Progenitor cell of endocrine pancreas (in vitro differentiated cells): ENCODE data around the gene PIM2. TPM values are rescaled to one million over a fixed set of nuclear protein-coding genes. Genes with fewer than 3 reads are reported as not detected.

ENCODE experiments used
- DNase-seq: peaks from one replicate; pipeline ENCODE4 v3.0.0; 2021; ENCODE audit warnings: low spot score; ENCODE audit not compliant: unreplicated experiment
- H3K27ac Mint-ChIP-seq: 2 replicates; pipeline ENCODE4 v1.8.0; 2021; ENCODE audit warnings: mild to moderate bottlenecking, moderate library complexity, mixed read lengths
- H3K27me3 Mint-ChIP-seq: 2 replicates; pipeline ENCODE4 v1.8.0; 2021; ENCODE audit warnings: mixed read lengths
- H3K36me3 Mint-ChIP-seq: 2 replicates; pipeline ENCODE4 v1.8.0; 2022; ENCODE audit warnings: mixed read lengths; ENCODE audit not compliant: insufficient read depth
- H3K4me1 Mint-ChIP-seq: 2 replicates; pipeline ENCODE4 v1.8.0; 2021; ENCODE audit warnings: low read depth, mixed read lengths
- H3K4me3 Mint-ChIP-seq: 2 replicates; pipeline ENCODE4 v1.8.0; 2021; ENCODE audit warnings: low read depth, mild to moderate bottlenecking, moderate library complexity, mixed read lengths
- H3K9me3 Mint-ChIP-seq: 2 replicates; pipeline ENCODE4 v1.8.0; 2021; ENCODE audit warnings: low read depth, mixed read lengths
- total RNA-seq: library from RNA; stranded (reverse); gene quantifications from 2 replicates; pipeline ENCODE4 v1.2.1, GENCODE V29; 2021
- TF ChIP-seq, protein P1 (sequence below): fragments of 200-600 bp; sonication (generic); IDR thresholded peaks from one replicate; pipeline ENCODE4 v1.5.0; 2021; ENCODE audit warnings: antibody characterized with exemption, mild to moderate bottlenecking; ENCODE audit not compliant: unreplicated experiment

PIM2 gene
- total RNA-seq, 1 donor from 2014 or later = 10.4 TPM

DNA sequence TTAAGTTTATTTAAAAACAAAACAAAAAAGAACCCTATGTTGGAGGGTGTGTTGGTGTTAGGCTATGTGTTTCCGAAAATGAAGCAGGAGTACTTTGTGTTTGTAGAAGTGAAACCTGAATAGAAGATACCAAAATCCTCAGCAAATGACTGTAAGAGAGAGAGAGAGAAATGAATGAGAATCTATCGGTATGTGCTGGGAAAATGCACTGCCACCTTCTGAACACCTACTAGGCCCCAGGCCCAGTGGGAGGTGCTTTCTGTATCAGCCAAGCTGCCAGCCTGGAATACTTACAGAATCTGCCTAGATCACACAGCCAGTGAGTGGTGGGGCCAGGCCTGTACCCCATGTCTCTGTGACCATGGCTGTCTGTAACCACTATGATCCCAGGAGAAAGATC, 14.9 kb upstream of the PIM2 start:
- Mint-ChIP-seq H3K4me1 (no peaks in the 10 kb centered on the region), H3K36me3 (peaks cover 13% of the 10 kb centered on the region), H3K27ac (no peak overlapping the region), H3K4me3 (no peak overlapping the region), H3K27me3 (no peaks in the 10 kb centered on the region), H3K9me3 (peaks cover 9% of the 10 kb centered on the region)
- DNase-seq = no peak
- TF ChIP-seq, protein P1, sequence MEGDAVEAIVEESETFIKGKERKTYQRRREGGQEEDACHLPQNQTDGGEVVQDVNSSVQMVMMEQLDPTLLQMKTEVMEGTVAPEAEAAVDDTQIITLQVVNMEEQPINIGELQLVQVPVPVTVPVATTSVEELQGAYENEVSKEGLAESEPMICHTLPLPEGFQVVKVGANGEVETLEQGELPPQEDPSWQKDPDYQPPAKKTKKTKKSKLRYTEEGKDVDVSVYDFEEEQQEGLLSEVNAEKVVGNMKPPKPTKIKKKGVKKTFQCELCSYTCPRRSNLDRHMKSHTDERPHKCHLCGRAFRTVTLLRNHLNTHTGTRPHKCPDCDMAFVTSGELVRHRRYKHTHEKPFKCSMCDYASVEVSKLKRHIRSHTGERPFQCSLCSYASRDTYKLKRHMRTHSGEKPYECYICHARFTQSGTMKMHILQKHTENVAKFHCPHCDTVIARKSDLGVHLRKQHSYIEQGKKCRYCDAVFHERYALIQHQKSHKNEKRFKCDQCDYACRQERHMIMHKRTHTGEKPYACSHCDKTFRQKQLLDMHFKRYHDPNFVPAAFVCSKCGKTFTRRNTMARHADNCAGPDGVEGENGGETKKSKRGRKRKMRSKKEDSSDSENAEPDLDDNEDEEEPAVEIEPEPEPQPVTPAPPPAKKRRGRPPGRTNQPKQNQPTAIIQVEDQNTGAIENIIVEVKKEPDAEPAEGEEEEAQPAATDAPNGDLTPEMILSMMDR = no peak

DNA sequence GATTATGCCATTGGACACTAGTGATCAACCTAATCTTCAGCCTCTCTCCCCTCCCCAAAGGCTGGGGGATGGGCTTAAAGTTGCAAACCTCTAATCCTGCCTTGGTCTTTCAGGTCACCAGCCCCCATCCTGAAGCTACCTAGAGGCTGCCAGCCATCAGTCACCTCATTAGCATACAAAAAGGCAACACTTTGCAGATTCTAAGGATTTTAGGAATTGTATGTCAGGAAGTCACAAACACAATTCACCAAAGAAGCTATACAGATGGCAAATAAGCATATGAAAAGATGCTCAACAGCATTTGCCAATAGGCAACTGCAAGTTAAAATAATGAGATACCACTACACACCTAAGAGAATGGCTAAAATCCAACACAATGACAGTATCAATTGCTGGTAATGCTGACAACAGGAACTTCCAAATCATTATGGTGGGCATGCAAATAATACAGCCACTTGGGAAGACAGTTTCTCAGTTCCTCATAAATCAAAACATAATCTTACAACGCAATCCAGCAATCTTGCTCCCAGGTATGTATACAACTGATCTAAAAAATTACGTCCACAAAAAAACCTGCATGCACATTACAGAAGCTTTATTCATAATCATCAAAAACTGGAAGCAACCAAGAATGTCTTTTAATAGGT, 9.0 kb upstream of the PIM2 start:
- TF ChIP-seq, protein P1 = no peak
- Mint-ChIP-seq H3K9me3 (peaks cover 13% of the 10 kb centered on the region), H3K4me3 (no peak overlapping the region), H3K36me3 (peaks cover 18% of the 10 kb centered on the region), H3K27ac (no peak overlapping the region), H3K27me3 (no peaks in the 10 kb centered on the region), H3K4me1 (peaks cover 2% of the 10 kb centered on the region)
- no peak for DNase-seq

DNA sequence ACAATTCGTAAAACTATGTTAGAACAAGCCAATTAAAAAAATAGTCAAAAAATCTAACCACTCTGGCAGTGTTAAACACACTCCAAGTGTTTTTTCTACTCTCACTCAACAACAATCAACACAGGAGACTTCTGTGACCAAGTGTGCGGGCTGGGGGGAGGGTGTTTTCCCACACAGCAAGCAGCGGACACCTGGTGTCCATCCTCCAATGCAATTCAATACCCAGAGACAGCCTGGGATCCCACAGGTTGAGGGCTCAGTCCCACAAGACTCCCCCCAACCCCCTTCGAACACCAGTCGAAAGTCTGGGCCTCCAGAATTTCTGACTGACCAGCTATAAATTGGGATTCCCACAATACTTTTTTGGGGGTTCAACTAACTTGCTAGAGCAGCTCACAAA, 8.3 kb upstream of the PIM2 start:
- H3K4me3 Mint-ChIP-seq = no peak overlapping the region
- peaks cover 17% of the 10 kb centered on the region for H3K36me3 Mint-ChIP-seq

DNA sequence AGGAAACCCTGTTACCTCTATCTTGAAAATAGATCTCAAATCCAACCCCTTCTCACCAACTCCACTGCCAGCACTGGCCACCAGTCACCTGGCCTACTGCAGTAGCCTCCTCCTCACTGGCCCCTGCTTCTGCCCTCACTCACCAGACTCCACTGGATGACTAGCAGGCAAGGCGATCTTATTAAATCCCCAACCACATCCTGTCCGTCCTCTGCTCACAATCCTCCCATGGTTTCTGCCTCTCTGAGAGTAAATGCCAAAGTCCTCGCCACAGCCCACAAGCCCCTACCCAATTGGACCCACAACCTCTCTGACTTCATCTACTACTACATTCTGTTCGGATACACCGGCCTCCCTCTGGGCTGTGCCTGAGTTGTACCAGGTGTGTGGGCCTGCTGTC, 5.4 kb upstream of the PIM2 start:
- Mint-ChIP-seq H3K36me3 (peaks cover 12% of the 10 kb centered on the region), H3K27ac (no peak overlapping the region), H3K9me3 (peaks cover 13% of the 10 kb centered on the region), H3K27me3 (no peaks in the 10 kb centered on the region), H3K4me3 (no peak overlapping the region), H3K4me1 (peaks cover 9% of the 10 kb centered on the region)
- TF ChIP-seq, protein P1 = no peak
- no peak for DNase-seq

More for the DNA sequence above, 8.3 kb upstream of the PIM2 start:
- Mint-ChIP-seq H3K4me1 (peaks cover 2% of the 10 kb centered on the region), H3K27me3 (no peaks in the 10 kb centered on the region), H3K27ac (no peak overlapping the region), H3K9me3 (peaks cover 12% of the 10 kb centered on the region)
- DNase-seq = no peak
- TF ChIP-seq, protein P1 = no peak

DNA sequence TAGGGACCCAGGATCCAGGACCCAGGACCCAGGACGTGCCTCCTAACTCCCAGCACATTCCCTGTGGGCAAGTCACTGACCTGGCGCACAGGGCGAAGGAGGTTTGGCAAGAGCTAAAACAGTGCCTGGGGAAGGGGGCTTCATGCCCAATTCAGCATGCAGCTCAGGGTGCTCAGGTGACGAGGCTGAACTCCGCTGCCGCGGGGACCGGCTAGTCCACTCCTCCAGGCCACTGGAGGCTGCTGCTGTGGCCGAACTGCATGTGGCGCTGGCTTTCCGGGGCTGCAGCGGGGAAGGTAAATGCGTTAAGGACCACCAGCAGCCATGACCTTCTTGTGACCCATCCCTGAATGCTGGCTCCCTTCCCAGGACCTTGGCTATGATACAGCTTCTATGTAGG, 4.9 kb upstream of the PIM2 start:
- peaks cover 9% of the 10 kb centered on the region for H3K4me1 Mint-ChIP-seq
- H3K27ac Mint-ChIP-seq = no peak overlapping the region
- no peak for DNase-seq
- no peak overlapping the region for H3K4me3 Mint-ChIP-seq
- peaks cover 12% of the 10 kb centered on the region for H3K36me3 Mint-ChIP-seq
- no peaks in the 10 kb centered on the region for H3K27me3 Mint-ChIP-seq
- TF ChIP-seq, protein P1 = no peak
- peaks cover 13% of the 10 kb centered on the region for H3K9me3 Mint-ChIP-seq
